ENCODE results near the gene ANO7. TPM values are rescaled to one million over a fixed set of nuclear protein-coding genes. Genes with fewer than 3 reads are reported as not detected.

The ANO7 gene
- total RNA-seq, 4 donors from 2014 or later: 0.32 to 1.3 (median 0.42) TPM; not detected in 1

DNA sequence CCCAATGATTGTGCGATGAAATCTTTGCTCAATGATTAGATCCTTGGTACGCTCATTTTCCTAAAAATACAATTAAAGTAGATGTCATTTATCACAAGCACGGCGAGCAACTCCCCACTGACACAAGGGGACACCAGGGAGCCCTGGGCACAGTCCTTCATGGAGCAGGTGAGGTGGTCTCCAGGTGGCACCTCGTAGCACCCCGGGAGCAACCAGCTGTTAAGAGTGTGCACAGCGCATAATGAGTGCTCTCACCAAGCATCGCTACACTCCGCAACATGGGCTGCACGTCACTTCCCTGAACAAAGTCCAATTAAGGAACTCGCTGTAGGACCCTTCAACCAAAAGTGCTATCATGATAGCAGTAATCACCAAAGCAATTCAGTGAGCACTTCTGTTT lies 59.8 kb downstream of the ANO7 start:
- TF ChIP-seq POLR2AphosphoS5 (IDR thresholded peaks at IDR 0.05) (no peak), POLR2A (IDR thresholded peaks at IDR 0.05; ENCODE audit: low read depth) (no peak), EP300 (IDR thresholded peaks at IDR 0.05) (no peak)
- TF ChIP-seq, protein P1, sequence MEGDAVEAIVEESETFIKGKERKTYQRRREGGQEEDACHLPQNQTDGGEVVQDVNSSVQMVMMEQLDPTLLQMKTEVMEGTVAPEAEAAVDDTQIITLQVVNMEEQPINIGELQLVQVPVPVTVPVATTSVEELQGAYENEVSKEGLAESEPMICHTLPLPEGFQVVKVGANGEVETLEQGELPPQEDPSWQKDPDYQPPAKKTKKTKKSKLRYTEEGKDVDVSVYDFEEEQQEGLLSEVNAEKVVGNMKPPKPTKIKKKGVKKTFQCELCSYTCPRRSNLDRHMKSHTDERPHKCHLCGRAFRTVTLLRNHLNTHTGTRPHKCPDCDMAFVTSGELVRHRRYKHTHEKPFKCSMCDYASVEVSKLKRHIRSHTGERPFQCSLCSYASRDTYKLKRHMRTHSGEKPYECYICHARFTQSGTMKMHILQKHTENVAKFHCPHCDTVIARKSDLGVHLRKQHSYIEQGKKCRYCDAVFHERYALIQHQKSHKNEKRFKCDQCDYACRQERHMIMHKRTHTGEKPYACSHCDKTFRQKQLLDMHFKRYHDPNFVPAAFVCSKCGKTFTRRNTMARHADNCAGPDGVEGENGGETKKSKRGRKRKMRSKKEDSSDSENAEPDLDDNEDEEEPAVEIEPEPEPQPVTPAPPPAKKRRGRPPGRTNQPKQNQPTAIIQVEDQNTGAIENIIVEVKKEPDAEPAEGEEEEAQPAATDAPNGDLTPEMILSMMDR (IDR thresholded peaks at IDR 0.05): no peak
- Histone ChIP-seq H3K36me3 (peaks cover 99 to 100% (median 100%) of the 10 kb centered on the region in 4 donors), H3K4me3 (no peak overlapping the region)

DNA sequence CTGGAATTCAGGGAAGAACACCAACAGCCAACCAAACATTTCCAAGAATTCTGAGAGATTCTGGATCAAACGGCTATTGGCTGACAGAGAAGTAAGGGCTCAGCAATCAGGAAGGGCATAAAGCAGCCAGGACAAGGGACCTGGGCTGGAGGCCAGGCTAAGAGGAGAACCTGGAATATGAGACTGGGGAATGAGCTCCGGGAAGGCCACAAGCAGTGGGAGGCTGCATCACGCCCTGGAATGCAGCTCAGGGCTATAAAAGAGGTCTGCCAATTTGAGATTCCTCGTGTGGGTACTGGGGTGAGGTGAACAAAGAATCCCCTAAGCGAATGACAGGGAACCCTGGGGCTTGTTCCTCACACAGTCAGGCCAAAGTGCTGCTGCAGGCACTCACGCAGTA lies 60.4 kb downstream of the ANO7 start:
- intact Hi-C loops (cut with DNase I): no loop called here
- Histone ChIP-seq H3K4me1 (no peaks in the 10 kb centered on the region), H3K4me3 (no peak overlapping the region), H3K9me3 (no peaks in the 10 kb centered on the region), H3K36me3 (peaks cover 99 to 100% (median 100%) of the 10 kb centered on the region in 4 donors), H3K27ac (replicated peaks in 1 of 4) (no peak overlapping the region), H3K27me3 (no peaks in the 10 kb centered on the region)
- 88% methylated on average over 6 of the region's 6 CpGs for WGBS
- no peak for DNase-seq (ENCODE audit: extremely low spot score)
- TF ChIP-seq POLR2AphosphoS5 (IDR thresholded peaks at IDR 0.05) (no peak), POLR2A (IDR thresholded peaks at IDR 0.05; ENCODE audit: low read depth) (no peak), EP300 (IDR thresholded peaks at IDR 0.05) (no peak)
- TF ChIP-seq, protein P1 (IDR thresholded peaks at IDR 0.05): no peak

More for the DNA sequence above, 59.8 kb downstream of the ANO7 start:
- H3K4me1 ChIP-seq: no peaks in the 10 kb centered on the region
- DNase-seq (ENCODE audit: extremely low spot score): no peak
- no peaks in the 10 kb centered on the region for H3K27me3 ChIP-seq
- H3K9me3 ChIP-seq: no peaks in the 10 kb centered on the region
- intact Hi-C loops (cut with DNase I): no loop called here
- H3K27ac ChIP-seq (replicated peaks in 1 of 4): no peak overlapping the region
- WGBS: 91% methylated on average over 8 of the region's 11 CpGs

DNA sequence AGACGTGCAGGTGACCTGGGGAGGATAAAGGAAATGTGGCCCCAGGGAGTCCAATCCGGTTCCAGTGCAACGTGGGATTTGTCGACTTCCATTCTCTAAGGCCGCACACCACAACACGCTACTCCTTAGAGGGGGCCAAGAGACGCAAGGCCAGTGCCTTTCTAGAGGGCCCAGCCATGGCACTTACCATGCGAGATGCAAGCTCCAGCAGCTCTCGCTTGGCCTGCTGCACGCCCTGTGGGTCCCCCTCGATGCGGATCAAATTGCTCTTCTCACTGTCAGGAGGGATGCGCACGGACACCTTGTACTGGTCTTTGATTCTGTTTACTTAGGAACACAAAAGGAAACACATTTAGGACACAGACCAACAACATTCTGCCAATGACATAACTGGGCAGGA lies 61.2 kb downstream of the ANO7 start:
- Histone ChIP-seq H3K27ac (replicated peaks in 1 of 4) (no peak overlapping the region), H3K4me1 (no peaks in the 10 kb centered on the region), H3K36me3 (peaks cover 100% of the 10 kb centered on the region in 4 donors), H3K4me3 (no peak overlapping the region), H3K27me3 (no peaks in the 10 kb centered on the region), H3K9me3 (no peaks in the 10 kb centered on the region)
- TF ChIP-seq POLR2AphosphoS5 (IDR thresholded peaks at IDR 0.05) (no peak), POLR2A (IDR thresholded peaks at IDR 0.05; ENCODE audit: low read depth) (no peak), EP300 (IDR thresholded peaks at IDR 0.05) (no peak)
- TF ChIP-seq, protein P1 (IDR thresholded peaks at IDR 0.05): no peak
- WGBS: 93% methylated on average over 14 of the region's 14 CpGs
- DNase-seq (ENCODE audit: extremely low spot score): no peak
- intact Hi-C loops (cut with DNase I): no loop called here

DNA sequence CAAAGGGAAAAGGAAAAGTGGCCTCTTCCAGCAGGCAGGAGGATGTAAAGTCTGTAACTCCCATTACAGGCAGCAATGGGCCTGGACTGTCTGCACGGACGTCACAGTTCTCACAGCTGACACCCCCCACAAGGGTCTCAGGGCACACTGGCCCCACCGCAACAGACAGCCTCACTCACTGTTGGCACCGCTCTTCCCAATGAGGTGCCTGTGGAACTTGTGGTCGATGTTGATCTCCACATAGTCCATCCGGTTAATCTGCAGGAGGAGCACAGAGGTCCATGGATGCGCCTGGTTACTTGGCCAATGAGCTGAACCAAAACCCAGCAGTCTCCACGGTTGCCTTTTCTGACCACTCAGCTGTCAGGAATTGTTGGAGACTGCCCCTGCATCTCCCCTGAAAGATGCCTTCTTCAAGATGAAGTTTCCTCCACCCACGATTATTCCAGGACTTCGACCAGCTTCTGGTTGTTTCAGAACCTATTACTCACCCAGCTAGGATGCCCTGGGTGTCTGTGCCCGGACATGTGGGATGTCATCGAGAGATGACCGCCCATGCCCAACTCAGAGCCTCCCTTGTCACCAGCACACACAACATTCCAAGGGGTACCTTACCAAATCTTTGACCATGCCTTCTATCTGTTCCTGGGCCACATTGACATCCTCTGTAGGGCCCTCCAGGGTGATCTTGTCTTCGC lies 64.5 kb downstream of the ANO7 start:
- TF ChIP-seq, protein P1 (IDR thresholded peaks at IDR 0.05): no peak
- TF ChIP-seq EP300 (IDR thresholded peaks at IDR 0.05) (no peak), POLR2A (IDR thresholded peaks at IDR 0.05; ENCODE audit: low read depth) (no peak), POLR2AphosphoS5 (IDR thresholded peaks at IDR 0.05) (no peak)
- no peak overlapping the region for H3K27ac ChIP-seq (replicated peaks in 1 of 4)
- intact Hi-C loops (cut with DNase I): no loop called here
- 94% methylated on average over 12 of the region's 14 CpGs for WGBS
- H3K4me3 ChIP-seq: no peak overlapping the region
- no peak for DNase-seq (ENCODE audit: extremely low spot score)
- H3K27me3 ChIP-seq: no peaks in the 10 kb centered on the region
- H3K36me3 ChIP-seq: peaks cover 94 to 100% (median 98%) of the 10 kb centered on the region in 4 donors
- H3K9me3 ChIP-seq: no peaks in the 10 kb centered on the region
- H3K4me1 ChIP-seq: peaks cover 0 to 7% (median 2%) of the 10 kb centered on the region in 4 donors

Data from esophagus muscularis mucosa (tissue), 4 donors.